GM18909 (cell line): Measurements from ENCODE around the gene NALCN.
A peak's percentile ranks its signal among the peaks of the same experiment; 100 is the strongest.

Source experiments
- ATAC-seq: cut with Tn5 transposase; IDR thresholded peaks from one replicate; pipeline ENCODE4 v1.9.1; 2021; ENCODE audit warnings: mild to moderate bottlenecking; ENCODE audit not compliant: unreplicated experiment, poor library complexity

Gene NALCN

DNA sequence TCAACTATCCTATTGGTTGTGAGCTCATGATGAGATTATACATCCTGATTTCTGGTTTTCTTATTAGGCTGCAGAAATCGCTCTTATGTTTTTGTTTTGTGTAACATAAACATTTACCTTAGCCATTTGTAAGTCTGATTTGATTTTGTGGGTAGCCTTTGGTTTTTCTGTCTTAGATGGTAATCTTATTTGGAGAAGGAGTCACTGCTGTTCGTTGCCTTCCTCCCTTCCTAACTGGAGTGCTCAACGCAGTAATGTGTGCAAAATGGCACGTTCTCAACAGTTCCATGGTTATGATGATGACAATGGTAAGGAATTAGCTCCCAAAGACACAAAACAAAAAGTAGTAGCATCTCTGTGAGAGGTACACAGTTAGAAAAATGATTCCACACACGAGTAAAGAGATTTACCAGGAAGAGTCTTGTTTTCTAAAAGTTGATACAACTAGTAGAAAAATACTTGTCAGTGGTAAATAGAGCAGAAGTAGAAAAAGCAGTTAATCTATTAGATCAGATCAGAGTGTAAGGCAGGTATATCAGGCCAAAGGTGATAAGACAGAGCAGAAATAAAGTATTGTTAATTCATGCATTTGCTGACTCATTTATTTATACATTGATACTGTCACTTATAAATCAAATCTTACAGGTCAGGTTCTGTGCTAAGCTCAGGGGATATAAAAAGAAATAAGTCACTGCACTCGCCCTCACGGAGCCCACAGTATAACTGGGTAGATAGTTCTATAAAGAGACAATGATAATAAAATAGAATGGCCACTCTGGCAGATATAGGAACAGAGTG, 270.0 kb downstream of the NALCN start:
- ATAC-seq: no peak

GRCh38 chr13:101144808-101145419, 271.4 kb downstream of the NALCN start:
- ATAC-seq: peak; percentile 84

DNA sequence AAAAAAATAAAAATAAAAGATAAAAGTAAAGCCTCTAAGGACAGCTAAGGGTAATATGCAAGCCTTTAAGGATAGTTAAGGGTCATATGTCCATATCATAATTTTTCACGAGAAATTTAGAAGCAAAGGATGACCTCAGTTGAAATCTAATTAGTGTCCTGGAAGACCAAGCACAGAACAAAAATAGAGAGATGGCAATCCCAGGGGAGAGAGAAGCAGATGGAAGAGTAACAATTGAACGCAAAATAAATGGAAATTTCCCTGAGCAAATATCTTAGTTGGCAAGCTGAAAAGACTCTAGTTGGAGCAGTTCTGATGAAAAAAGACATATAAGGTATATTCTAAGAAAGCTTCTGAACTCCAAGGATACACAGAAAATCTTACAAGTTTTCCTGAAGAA, 275.4 kb downstream of the NALCN start:
- no peak for ATAC-seq

DNA sequence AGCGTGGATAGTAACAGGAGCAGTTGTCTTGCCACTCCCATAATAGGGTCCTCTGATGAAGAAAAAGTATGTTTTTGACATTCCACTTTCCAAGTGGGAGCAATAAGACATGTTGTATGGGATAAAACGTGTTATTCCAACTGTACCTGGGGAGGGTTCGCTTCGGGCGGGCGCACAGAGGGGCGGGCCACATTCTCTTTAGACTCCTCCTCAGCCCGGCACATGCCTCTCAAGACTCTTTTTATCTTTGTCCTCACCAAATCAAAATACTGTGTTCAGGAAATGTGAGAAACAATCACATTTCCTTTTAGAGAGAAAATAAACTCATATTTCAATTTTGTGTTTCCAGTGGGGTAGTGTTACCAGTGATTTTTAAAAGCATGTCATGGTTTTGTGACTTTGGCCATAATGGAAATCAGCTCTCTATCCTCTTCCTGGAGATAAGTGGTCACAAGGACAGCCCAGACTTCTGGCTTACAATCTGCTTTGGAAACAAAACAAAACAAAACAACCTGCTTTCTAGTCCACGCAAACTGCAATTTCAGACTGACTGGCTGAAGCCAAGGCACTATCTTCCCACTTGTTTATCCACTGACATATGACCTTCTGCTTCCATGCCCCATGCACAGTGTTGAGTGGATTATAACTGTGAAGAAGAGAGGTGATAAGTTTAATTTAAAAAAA, 276.1 kb downstream of the NALCN start:
- ATAC-seq: no peak

GRCh38 chr13:101139081-101139480, 277.2 kb downstream of the NALCN start:
- ATAC-seq: no peak

- ATAC-seq: peak; percentile 90
These were observed 288.5 kb downstream of the NALCN start for GRCh38 chr13:101127741-101128353.

DNA sequence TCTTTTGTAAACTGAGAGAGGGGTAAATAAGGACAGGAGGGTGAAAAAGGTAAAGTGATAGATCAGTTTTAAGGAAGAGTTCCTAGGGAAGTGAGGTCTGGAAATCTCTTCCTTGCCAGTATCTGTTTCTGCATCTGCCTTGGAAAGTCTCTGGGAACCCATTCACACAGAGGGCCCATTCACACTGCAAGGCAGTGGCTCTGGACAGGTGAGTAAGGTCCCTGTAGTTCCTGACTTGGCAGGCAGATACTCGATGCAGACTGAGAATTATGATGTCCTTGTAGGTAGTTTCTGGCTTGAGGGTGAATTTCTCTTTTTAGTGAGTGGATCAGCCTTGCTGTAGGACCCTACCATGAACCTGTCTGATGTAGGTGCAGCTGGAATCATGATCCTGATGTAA, 293.3 kb downstream of the NALCN start:
- ATAC-seq: no peak

DNA sequence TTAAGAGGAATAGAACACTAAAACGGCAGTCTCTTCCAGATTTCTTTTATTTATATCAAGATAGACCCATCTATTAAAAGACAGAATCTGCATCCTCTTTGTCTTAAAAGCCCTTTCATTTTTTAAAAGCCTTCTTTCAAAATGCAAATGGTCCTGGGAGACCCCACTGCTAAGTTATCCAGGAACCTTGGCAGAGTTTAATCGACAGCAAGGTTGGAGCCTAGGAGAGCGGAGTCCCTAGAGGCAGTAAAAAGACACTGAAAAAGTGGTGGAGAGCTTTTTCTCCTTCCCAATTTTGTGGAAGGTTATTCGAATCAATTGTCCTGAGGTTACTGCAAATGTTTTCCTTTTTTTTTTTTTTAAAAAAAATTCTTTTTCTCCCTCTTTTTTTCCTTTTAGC, 294.7 kb downstream of the NALCN start:
- no peak for ATAC-seq

GRCh38 chr13:101120007-101120406, 296.3 kb downstream of the NALCN start:
- ATAC-seq: no peak

DNA sequence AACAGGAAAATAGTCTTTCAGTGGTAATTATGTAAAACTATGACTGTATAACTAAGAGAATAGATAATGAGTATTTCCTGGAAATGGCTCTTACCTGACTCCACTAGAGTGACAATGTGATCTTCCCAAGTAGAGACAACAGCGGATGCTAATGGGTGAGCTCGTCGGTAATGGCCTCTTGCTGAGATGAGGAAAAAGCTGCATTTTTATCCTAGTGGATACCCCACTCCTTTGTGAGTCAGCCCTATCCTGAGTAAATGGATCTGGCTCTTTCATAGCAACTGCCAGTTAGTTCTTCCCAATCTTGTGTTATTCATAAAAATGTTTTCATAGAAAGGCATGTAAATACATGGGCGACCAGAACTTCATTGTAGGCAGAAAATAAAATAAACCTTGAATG, 299.5 kb downstream of the NALCN start:
- ATAC-seq: no peak

- ATAC-seq: no peak
These were observed 300.0 kb downstream of the NALCN start for GRCh38 chr13:101116341-101116740.

DNA sequence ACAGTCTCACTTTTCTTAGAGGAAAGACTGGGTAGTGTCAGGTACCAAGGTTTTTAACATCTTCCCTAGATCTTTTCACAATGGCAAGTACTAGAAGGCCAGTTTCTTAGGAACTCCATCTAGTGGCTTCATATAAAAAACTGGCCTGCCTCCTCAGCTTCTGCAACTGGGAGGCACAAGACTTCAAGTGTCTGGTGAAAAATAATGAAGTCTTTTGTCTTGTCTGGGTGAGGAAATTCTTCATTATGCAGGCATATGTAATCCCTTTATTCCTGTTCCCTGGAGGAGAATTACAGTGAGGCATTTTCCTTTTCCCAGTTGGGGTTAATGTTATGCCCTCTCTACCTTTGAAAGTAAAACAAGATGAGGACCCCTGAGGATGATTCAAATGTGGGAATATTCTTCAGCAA, 300.5 kb downstream of the NALCN start:
- no peak for ATAC-seq

GRCh38 chr13:101111894-101112293, 304.4 kb downstream of the NALCN start:
- ATAC-seq: no peak

DNA sequence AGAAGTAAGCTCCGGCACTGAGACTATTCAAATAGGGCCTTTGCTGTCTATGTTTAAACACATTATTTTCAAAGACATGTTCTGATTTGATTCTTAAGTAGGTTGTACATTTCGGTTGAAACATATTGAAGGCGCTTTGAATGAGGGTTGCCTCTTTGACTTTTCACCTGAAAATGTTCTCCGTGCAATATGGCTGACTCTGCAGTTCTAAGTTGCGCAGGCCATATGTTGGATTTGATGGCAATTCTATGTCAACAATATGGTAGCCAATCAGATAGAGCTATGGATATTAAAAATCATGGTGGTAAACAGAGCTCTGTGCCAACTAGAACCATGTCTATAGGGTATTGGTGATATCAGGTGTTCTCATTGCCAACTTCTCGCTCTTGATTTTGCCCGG, 307.3 kb downstream of the NALCN start:
- no peak for ATAC-seq

- ATAC-seq: no peak
These were observed 317.4 kb downstream of the NALCN start for GRCh38 chr13:101098873-101099272.

GRCh38 chr13:101092985-101093384, 323.3 kb downstream of the NALCN start:
- no peak for ATAC-seq

DNA sequence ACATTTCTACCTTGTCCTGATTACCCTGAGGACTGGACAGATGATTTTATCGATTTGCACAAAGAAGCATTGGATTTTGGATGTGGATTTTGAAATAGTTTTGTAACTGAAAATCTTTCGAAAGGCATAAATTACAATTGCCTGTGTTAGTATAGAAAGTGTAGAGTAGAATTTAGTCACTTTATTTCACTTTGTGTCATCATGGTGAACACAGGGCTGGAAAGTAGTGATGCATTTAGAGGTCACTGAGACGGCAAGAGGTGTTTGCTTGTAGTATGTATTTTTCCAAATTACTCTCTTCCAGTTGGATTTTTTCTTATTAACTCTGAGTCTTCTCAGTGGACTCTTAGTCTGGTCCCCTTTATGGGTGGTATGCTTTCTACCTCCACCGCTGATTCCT, 326.0 kb downstream of the NALCN start:
- ATAC-seq: no peak

GRCh38 chr13:101085551-101085950, 330.8 kb downstream of the NALCN start:
- ATAC-seq: no peak

DNA sequence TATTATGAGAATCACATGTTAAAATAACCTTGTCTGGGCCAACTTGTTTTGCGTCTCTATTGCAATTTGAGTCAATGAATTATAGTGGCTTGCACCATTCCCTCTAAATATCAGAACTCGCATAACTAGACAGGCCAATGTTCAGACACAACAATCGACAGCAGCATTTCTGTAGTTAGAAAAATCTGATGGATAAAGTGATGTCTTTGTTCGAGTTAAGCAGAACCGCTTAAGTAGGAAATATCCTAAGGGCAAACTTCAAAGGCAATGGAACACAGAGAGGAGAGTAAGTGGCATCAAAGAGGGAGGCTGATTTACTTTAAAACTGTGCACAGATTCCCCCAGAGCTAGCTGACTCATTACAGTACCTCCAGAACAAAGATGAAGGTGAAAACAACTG, 333.9 kb downstream of the NALCN start:
- no peak for ATAC-seq

DNA sequence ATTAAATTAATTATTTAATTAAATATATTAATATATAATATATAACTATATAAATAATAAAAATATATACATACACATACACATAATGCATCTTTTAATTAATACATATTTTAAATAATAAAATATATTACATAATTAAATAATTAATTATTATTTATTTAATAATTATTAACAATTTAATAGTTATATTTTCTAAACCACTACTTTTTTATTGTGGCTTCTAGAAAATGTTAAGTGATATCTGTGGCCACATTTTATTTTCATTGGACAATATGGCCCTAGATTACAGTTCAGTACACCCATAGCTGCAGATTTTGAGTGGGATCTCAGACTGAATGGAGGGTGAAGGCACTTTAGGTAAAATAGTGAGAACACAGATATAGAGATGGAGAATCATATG, 335.7 kb downstream of the NALCN start:
- no peak for ATAC-seq

DNA sequence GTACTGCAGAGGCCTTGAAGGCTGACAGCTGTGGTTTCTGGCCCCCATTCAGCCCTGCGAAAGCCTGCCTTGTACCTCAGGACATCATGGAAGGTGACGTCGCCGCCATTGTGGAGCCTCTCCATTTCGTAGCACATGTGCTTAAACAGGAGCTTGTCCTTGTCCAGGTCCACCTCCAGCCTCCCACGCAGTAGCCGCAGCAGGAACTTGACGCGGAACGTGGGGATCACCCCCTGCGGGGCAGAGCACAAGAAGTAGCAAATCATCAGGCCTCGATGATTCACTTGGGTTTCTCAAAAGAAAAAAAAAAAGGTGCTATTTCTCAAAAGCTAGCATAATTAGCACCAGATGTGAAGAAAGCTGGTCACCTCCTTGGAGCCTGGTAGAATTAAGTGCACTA, 351.0 kb downstream of the NALCN start:
- ATAC-seq: no peak
